Hypothalamus (tissue), 51 donors: ENCODE results near the gene LENG1.

Experiments used
- DNase-seq, 51 donors: peaks; one replicate each; lab custom pipeline; 2025; lab: John Stamatoyannopoulos, UW

The LENG1 gene

GRCh38 chr19:54147676-54148075 lies 11.8 kb downstream of the LENG1 start:
- no peak for DNase-seq

- DNase-seq: no peak
Observed at GRCh38 chr19:54145541-54146158, 13.9 kb downstream of the LENG1 start.

DNA sequence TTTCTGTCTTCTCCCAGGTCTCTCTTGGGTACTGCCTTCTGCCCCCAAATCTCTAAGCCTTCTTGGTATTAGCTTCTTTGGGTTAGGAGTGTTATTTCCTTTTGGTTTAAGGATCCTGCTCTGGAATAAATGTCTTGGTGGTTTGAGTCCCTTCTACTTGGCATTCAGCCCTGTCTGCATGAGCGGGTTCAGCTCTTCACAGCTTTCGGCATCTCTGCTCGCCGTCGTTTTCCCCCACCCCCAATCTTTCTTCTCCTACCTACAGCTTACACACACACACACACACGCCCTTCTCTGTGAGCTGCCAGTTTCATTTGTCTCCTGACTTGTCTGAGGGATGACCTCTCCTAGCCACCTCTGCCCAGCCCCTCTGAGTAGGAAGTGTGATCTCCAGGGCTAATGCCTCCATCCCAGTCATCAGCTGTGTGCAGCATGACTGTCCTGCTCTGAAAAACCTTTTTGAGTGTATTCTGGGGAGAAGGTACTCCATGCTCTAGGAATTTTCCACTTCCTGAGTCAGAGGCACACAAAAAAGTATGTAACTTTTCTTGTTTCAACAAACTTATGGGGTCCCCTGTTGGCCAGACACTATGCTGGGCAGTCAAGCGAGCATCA lies 17.2 kb downstream of the LENG1 start:
- no peak for DNase-seq

- DNase-seq: no peak
Observed at GRCh38 chr19:54141356-54141755, 18.2 kb downstream of the LENG1 start.

DNA sequence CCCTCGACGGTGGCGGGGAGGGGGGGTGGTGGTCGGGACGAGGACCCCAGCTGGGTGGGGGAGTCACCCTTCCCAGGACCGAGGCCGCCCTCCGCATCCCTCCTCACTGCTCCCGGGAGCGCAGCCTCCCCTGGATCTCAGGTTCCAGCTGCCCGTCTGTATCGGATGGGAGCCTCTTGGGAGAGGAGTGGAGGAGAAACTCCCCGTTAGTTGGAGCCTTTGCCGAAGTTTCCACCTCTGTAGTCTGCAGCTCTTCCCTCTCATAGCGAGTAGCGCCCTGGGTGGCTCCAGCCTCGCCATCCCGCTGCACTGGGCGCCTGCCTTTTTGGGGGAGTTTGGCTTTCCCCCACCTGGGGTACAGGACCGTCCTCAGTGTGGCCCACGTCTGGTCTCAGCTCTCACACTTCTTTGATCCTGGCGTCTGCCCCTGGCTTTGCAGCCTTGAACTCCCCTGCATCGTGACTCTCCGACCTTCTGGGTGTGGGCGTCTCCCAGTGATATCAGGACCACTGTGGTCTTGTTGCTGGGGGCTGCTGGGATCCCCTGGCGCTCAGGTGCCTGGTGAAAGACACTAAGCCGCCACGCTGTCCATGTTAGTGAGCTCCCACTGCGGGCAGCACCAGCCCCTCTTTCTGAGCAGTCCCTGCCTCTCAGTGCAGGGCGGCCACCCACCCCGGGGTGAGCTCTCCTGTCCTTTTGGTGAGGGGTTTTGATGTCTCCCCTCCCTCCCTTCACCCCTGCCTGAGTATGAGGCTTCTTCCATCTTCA lies 20.8 kb downstream of the LENG1 start:
- peak in 2 of 51 donors; percentile 8 to 9 for DNase-seq

- peak in 2 of 51 donors; percentile 6 to 33 for DNase-seq
Observed at GRCh38 chr19:54137699-54138488, 21.6 kb downstream of the LENG1 start, which contains the start of gene CNOT3. Gene CNOT3, plus strand, starts transcription at chr19:54137762. Its CDS starts 5,217 bp downstream, at chr19:54142979.

DNA sequence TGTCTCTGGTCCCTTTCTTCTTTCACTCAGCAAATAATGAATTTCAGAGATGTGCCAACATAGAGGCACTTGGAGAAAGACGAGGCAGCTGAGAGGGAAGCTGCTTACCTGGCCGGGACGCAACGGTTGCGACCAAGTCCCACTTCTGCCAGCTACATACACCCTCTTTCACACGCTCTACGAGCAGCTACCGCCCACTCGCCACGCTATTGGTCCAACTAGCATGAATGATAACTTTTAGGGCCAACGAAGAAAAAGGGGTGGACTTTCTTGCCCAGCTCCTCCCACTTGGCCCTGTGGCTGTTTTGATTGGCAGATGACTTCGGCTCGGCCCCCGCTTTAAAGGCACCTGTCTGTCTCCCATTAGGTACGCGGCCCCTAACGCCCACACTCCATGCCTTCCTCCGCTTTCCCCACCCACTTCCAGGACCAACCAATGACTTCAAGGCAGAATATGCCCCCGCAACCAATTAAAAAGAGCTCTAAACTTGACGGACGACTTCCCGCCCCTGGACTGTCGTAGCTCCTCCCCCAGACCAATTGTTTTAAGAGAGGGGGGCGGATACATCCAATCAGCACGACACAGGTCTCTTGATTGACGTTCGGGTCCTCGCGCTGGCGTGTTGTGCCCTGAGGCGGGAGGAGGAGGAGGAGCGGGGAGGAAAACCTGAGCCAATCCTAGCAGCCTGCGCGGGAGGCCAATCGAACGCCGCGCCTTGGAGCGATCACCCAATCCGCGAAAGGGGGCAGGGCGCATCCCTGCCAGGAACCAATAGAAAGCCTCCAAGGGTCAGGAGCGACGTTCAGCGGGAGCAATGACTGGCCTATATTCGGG lies 22.4 kb downstream of the LENG1 start:
- DNase-seq: peak; percentile 82 to 100 (median 100)

DNA sequence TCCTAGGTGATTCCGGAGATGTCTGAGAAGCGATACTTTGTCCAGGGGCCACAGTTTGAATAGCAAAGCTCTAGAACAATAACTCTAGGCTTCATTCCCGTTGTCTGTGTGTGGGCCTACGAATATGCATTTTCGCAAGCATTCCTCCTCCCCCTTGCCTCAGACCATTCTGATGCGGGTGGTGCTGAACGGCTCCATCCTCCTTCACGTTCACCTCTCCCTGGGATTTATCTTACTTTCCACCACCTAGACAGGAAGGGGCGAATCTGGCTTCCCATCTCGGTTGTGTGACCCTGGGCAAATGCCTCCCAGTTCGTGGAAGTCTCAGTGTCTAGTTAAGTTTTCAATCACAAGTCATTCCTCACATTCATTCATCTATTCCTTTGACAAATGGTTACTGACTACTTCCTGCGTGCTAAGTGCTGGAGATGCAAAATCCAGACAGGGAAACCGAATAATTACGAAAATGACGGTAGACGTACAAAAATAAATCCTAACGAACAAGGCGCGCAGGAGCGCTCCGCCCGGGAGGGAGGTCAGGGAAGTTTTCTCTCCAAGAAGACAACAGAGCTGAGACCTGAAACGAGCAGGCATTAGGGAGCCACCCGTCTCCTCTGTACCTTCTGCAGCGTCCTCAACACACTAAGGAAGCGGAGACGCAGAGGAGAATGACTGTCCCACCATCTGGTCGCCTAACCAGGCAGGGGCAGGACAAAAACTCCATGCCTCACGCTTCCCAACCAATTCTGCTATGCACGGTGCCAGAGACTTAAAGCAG lies 23.2 kb downstream of the LENG1 start:
- DNase-seq: peak in 1 of 51 donors; percentile 26

DNA sequence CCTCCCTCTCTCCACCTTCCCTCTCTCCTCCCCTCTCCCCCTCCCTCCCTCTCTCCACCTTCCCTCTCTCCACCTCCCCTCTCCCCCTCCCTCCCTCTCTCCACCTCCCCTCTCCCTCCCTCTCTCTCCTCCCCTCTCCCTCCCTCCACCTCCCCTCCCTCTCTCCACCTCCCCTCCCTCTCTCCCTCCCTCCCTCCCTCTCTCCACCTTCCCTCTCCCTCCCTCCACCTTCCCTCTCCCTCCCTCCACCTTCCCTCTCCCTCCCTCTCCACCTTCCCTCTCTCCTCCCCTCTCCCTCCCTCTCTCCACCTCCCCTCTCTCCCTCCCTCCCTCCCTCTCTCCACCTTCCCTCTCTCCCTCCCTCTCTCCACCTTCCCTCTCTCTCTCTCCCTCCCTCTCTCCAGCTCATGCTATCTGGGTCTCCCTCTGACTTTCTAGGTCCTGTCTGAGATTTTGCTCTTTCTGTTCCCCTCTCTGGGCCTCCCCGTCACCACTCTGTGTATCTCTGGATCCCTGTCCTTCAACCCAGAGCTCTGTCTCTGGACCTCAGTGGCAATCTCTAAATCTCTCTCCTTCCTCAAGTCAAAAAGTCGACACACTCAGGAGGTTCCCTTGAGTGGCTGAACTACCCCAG lies 25.4 kb downstream of the LENG1 start:
- no peak for DNase-seq

GRCh38 chr19:54133312-54133956 lies 26.1 kb downstream of the LENG1 start:
- DNase-seq: peak in 9 of 51 donors; percentile 0 to 50 (median 19)

GRCh38 chr19:54129617-54129996 lies 29.9 kb downstream of the LENG1 start:
- no peak for DNase-seq

- no peak for DNase-seq
Observed at GRCh38 chr19:54128796-54129616, 30.5 kb downstream of the LENG1 start.

- no peak for DNase-seq
Observed at GRCh38 chr19:54128441-54128725, 31.1 kb downstream of the LENG1 start.

- DNase-seq: no peak
Observed at GRCh38 chr19:54127688-54128440, 31.7 kb downstream of the LENG1 start.

DNA sequence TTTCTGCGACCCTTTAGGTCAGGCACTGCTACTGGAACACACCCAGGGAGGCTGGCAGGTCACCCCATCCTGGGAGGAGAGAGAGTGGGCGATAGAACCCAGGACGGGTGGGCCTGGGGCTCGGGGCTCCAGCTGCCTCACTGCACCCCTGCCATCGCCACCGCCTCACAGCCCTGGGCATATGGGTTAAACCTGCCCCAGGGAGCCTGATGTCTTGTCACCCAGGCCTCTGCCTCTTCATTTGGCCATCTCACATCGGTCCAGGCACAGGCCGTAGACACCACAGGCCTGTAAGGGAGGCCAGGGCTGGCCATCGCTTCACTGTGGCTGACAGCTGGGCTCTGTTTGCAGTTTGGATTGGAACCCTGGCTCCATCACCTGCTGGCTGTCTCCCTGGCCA lies 33.8 kb downstream of the LENG1 start:
- no peak for DNase-seq

GRCh38 chr19:54124393-54124792 lies 35.1 kb downstream of the LENG1 start:
- no peak for DNase-seq

DNA sequence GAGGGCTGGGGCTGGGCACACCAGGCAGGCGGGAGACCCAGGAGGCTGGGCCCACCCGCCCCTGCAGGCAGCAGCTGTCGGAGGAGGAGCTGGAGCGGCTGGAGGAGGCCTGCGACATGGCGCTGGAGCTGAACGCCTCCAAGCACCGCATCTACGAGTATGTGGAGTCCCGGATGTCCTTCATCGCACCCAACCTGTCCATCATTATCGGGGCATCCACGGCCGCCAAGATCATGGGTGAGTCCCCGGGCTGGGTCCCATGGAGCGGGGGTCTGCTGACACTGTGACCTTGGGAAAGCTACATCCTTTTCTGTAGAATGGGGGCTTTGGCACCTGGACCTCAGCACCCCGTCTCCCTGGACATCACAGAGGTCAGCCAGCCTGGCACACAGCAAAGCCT lies 35.8 kb downstream of the LENG1 start:
- no peak for DNase-seq
